HEK293T (cell line): ENCODE results near the gene NT5DC4.

Experiments used
- FOXK2 ChIP-seq: fragments of 450-650 bp; IDR thresholded peaks from 2 replicates; pipeline ENCODE4 v1.6.1; 2016; ENCODE audit warnings: mild to moderate bottlenecking
- L3MBTL2 ChIP-seq: fragments of 450-650 bp; conservative IDR thresholded peaks from 2 replicates; pipeline ENCODE4 v1.6.1; 2016; ENCODE audit warnings: mild to moderate bottlenecking
- SP1 ChIP-seq: fragments of 450-650 bp; IDR thresholded peaks from 2 replicates; pipeline ENCODE4 v1.6.1; 2017
- SUZ12 ChIP-seq: fragments of 450-650 bp; IDR thresholded peaks from 2 replicates; pipeline ENCODE4 v1.6.1; 2016; ENCODE audit warnings: mild to moderate bottlenecking

DNA sequence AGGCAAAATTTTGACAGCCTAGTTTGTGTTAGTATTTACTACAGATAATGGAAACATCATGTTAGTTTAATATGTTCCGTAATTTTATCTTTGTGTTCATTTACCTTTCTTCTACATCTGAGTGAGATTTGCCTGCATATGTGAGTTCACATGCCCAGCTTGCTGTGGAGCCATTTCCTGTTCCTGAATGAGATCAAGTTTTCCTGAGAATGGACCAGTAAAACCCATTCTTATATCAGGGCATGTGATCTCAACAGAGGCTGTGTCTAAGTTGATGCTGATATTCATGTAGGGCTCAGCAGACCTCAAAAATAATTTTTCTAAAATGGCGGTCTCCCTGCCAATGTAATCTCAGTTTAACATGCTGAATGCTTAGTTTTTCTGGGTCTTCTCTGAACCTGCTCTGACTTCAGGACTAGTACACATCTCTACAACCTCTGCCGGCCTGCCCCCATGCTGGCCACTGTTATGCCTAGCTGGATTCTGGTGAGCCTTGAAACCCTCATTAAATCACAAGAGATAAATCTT lies 62.4 kb downstream of the NT5DC4 start:
- TF ChIP-seq SUZ12 (no peak), L3MBTL2 (no peak), SP1 (no peak), FOXK2 (no peak)
